ENCODE measurements around the gene CDK14. TPM values are rescaled to one million over a fixed set of nuclear protein-coding genes. Genes with fewer than 3 reads are reported as not detected.
A peak's percentile ranks its signal among the peaks of the same experiment; 100 is the strongest.

The CDK14 gene
- total RNA-seq (2021) (39.1 and 41.6 TPM in 2 replicates), Bru-seq, nascent RNA (percentile 79 among the genes with signal in this experiment), BruChase-seq, experiment 1, labeled RNA remaining after a 2-hour chase (percentile 76 among the genes with signal in this experiment), BruChase-seq, experiment 2, labeled RNA remaining after a 6-hour chase (percentile 58 among the genes with signal in this experiment)
- long read RNA-seq, full-length matches to known transcripts = 20 of 31 reads
- long read RNA-seq, partial matches to known transcripts = 2 of 31 reads
- long read RNA-seq, other reads (novel, unspliced or antisense) = 9 of 31 reads

GRCh38 chr7:90595801-90596670 lies at the start of gene CDK14:
TSS of gene CDK14 (plus strand) at chr7:90596321. CDS start at chr7:90596628, 307 bp downstream.
- intact Hi-C loops (cut with micrococcal nuclease; ENCODE audit: unreplicated experiment) = loop anchor here (2.0 kb wide), 3 partner anchors 17 to 141 kb away; no protein-coding TSS in a partner anchor
- Histone ChIP-seq H2AFZ (peak within 1 kb of the TSS; percentile 86), H3K27me3 (ENCODE audit: insufficient read depth, low read depth) (peaks cover 24% of the 10 kb centered on the region), H3K4me1 (replicated peaks; ENCODE audit: insufficient read depth) (peaks cover 8% of the 10 kb centered on the region; the same call in 1 of the 2 replicates), H3K36me3 (ENCODE audit: low read depth) (no peaks in the 10 kb centered on the region), H3K9me2 (ENCODE audit: insufficient read depth) (no peaks in the 10 kb centered on the region), H3K4me2 (peak within 1 kb of the TSS; percentile 92), H4K20me1 (ENCODE audit: insufficient read depth) (no peaks in the 10 kb centered on the region), H3K9me3 (ENCODE audit: insufficient read depth, low read depth) (no peaks in the 10 kb centered on the region), H3K27ac (no peak within 1 kb of the TSS), H3K79me2 (ENCODE audit: low read depth) (no peaks in the 10 kb centered on the region), H3K4me3 (peak within 1 kb of the TSS; percentile 59), H3F3A (ENCODE audit: insufficient read depth, low read depth) (no peaks in the 10 kb centered on the region)
- TF ChIP-seq EZH2 (IDR thresholded peaks at IDR 0.05; ENCODE audit: low read depth) (no peak), CTCF (conservative IDR thresholded peaks at IDR 0.05) (no peak; the same call in 1 of the 2 replicates)
- CTCF ChIA-PET = interaction anchor here (0.6 to 0.7 kb wide), 4 partner anchors 88 to 485 kb away, joined by 3 to 6 read pairs (median 4); no protein-coding TSS in a partner anchor
- peak in 1 of 2 experiments; percentile 79 for DNase-seq
- POLR2A ChIA-PET (ENCODE audit: unreplicated experiment) = interaction anchor here (0.6 to 0.7 kb wide), 2 partner anchors 193 to 248 kb away, joined by 3 to 4 read pairs; no protein-coding TSS in a partner anchor
- BruUV-seq (replicated peaks) = no TSS peak

DNA sequence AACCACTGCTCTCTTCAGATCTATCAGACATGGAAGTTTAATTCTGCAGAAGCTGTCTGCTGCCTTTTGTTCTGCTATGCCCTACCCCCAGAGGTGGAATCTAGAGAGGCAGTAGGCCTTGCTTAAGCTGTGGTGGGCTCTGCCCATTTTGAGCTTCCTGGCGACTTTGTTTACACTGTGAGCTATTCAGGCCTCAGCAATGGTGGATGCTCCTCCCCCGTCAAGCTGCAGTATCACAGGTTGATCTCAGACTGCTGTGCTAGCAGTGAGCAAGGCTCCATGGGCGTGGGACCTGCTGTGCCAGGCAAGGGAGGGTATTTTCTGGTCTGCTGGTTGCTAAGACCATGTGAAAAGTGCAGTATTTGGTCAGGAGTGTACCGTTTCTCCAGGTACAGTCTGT lies 45.1 kb upstream of the CDK14 start:
- no peaks in the 10 kb centered on the region for H3F3A ChIP-seq (ENCODE audit: insufficient read depth, low read depth)
- POLR2A ChIA-PET (ENCODE audit: unreplicated experiment) = interaction anchor here (0.6 kb wide), 1 partner anchor 12 kb away, joined by 4 read pairs; no protein-coding TSS in a partner anchor
- BruUV-seq (replicated peaks) = no TSS peak
- no peaks in the 10 kb centered on the region for H3K4me1 ChIP-seq (replicated peaks; ENCODE audit: insufficient read depth)
- H3K9me2 ChIP-seq (ENCODE audit: insufficient read depth) = no peaks in the 10 kb centered on the region
- no peaks in the 10 kb centered on the region for H3K9me3 ChIP-seq (ENCODE audit: insufficient read depth, low read depth)
- CTCF ChIA-PET = interaction anchor here (1.2 to 1.3 kb wide), 2 partner anchors 483 to 486 kb away, joined by 4 read pairs; no protein-coding TSS in a partner anchor
- H2AFZ ChIP-seq = no peak overlapping the region
- no peak overlapping the region for H3K4me3 ChIP-seq
- no peaks in the 10 kb centered on the region for H3K27me3 ChIP-seq (ENCODE audit: insufficient read depth, low read depth)
- intact Hi-C loops (cut with micrococcal nuclease; ENCODE audit: unreplicated experiment) = loop anchor here (1.0 kb wide), 1 partner anchor 483 kb away; no protein-coding TSS in a partner anchor
- no peak overlapping the region for H3K4me2 ChIP-seq
- H3K79me2 ChIP-seq (ENCODE audit: low read depth) = no peaks in the 10 kb centered on the region
- H3K27ac ChIP-seq = no peak overlapping the region
- DNase-seq = peak in 1 of 2 experiments; percentile 27
- TF ChIP-seq CTCF (conservative IDR thresholded peaks at IDR 0.05) = no peak
- no peak for TF ChIP-seq EZH2 (IDR thresholded peaks at IDR 0.05; ENCODE audit: low read depth)
- H3K36me3 ChIP-seq (ENCODE audit: low read depth) = no peaks in the 10 kb centered on the region
- H4K20me1 ChIP-seq (ENCODE audit: insufficient read depth) = no peaks in the 10 kb centered on the region

- TF ChIP-seq CTCF (conservative IDR thresholded peaks at IDR 0.05) (no peak), EZH2 (IDR thresholded peaks at IDR 0.05; ENCODE audit: low read depth) (no peak)
- H3K36me3 ChIP-seq (ENCODE audit: low read depth) = no peaks in the 10 kb centered on the region
- no peaks in the 10 kb centered on the region for H4K20me1 ChIP-seq (ENCODE audit: insufficient read depth)
- H3K79me2 ChIP-seq (ENCODE audit: low read depth) = no peaks in the 10 kb centered on the region
- no peaks in the 10 kb centered on the region for H3K9me3 ChIP-seq (ENCODE audit: insufficient read depth, low read depth)
- no peaks in the 10 kb centered on the region for H3F3A ChIP-seq (ENCODE audit: insufficient read depth, low read depth)
- H3K4me3 ChIP-seq = no peak overlapping the region
- CTCF ChIA-PET = no interaction called here
- no peak overlapping the region for H2AFZ ChIP-seq
- H3K4me1 ChIP-seq (replicated peaks; ENCODE audit: insufficient read depth) = no peaks in the 10 kb centered on the region
- BruUV-seq (replicated peaks) = no TSS peak
- no peaks in the 10 kb centered on the region for H3K9me2 ChIP-seq (ENCODE audit: insufficient read depth)
- intact Hi-C loops (cut with micrococcal nuclease; ENCODE audit: unreplicated experiment) = loop anchor here (2.0 kb wide), 1 partner anchor 76 kb away; no protein-coding TSS in a partner anchor
- POLR2A ChIA-PET (ENCODE audit: unreplicated experiment) = no interaction called here
- no peak for DNase-seq
- no peak overlapping the region for H3K4me2 ChIP-seq
- H3K27me3 ChIP-seq (ENCODE audit: insufficient read depth, low read depth) = no peaks in the 10 kb centered on the region
- H3K27ac ChIP-seq = no peak overlapping the region
Measured at GRCh38 chr7:90552521-90552920, 43.6 kb upstream of the CDK14 start.
